Cardiac septum (tissue), 1 donor: Measurements from ENCODE around the gene SLC7A6. TPM values are rescaled to one million over a fixed set of nuclear protein-coding genes. Genes with fewer than 3 reads are reported as not detected.

Experiments used
- DNase-seq: peaks from one replicate; pipeline ENCODE4 v3.0.0-alpha.2; 2020; ENCODE audit warnings: low spot score
- intact Hi-C: fragments of 100-400 bp; cut with DNase I; formaldehyde crosslinking; loops from one replicate; pipeline ENCODE4 v1.14.0; 2022
- total RNA-seq: library from RNA; stranded (reverse); fragmentation: NEBNext Ultra II Directional; extraction: Animal tissue kit (Norgen Biotek cat#: 25700); gene quantifications from one replicate; pipeline ENCODE4 v1.2.1, GENCODE V29; 2021
- donor health status: DM: no; HTN: no; CAD: no.

Gene SLC7A6
- total RNA-seq, 1 donor from 2014 or later, result 42.4 TPM

DNA sequence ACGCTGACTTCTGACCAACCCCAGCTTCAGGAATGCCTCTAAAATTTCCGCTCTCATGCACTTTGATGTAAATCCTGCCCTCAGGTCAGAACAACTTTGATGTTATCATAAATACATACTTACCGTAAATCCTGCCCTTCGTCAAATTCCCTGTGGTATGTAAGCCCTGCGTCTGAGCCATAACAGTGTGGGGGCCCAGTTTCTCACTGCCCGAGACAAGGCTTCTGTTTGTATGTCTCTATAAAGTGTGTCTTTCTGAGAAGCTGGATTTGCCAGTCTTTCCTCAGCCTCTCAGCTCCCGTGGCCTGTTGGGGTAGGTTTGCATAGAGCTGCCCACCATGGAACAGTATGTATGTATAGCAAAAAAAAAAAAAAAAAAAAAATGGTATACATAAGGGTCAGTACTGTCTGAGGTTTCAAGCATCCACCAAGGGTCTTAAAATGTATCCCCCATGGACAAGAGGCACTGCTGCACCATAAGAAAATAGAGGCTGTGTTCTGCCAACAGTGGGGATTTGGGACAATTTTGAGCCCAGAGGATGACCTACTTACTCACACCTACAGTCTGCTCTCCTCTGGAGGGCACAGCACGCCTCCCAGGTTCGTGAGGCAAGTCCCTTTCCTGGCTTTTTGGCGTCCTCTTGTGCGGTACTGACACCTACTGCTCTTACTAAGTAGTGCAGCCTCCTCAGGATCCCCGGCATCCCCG is 64.0 kb downstream of the SLC7A6 start:
- DNase-seq, result peak; percentile 91
- intact Hi-C loops, result loop anchor here (1.0 to 2.0 kb wide), 2 partner anchors 68 to 88 kb away; no protein-coding TSS in a partner anchor

DNA sequence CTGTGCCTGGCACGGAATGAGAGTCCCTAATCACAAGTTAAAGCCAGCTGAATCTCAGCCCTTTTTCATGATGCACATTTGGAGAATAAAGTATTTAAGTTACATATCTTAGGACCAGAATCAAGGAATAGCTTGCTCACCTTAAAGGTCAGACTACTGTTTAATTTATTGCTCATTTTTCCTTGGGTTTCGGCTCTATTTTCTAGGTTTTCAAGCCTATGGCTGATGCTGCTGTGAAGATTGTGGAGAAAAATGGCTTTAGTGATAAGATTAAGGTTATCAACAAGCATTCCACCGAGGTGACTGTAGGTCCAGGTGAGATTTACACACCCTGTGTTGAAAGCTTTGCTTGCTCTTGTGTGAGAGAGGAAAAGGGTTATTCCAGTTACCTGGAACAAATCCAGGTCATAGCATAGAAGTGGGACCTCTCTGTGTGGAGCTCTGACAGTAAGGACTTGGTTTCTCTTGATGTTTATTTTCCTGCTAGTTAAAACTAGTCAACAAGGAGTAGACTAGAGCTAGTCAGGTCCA is 64.6 kb downstream of the SLC7A6 start:
- no peak for DNase-seq
- intact Hi-C loops, result loop anchor here (1.0 to 2.0 kb wide), 2 partner anchors 68 to 89 kb away; no protein-coding TSS in a partner anchor

DNA sequence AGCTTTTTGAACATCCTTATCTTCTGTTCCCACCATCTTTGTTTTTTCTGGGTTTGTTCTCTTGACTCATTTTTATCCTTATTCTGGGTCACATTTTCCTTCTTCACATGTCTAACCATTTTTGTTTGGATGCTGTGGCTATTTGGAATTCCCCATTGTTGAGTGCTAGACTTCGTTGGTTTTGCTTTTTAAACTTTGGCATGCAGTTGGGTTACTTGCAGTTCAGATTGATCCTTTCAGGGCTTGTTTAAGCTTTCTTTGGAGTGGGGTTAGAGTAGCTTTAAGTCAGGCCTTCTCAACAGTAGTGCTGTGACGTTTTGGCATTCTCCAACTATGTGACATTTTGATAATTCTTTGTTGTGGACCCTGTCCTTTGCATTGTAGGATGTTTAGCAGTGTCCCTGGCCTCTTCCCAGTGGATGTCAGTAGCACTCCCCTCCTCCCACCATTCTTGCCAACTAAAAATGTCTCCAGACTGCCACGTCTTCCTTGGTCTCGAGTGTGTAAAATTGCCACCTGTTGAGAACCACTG is 67.6 kb downstream of the SLC7A6 start:
- DNase-seq, result no peak
- intact Hi-C loops, result no loop called here

DNA sequence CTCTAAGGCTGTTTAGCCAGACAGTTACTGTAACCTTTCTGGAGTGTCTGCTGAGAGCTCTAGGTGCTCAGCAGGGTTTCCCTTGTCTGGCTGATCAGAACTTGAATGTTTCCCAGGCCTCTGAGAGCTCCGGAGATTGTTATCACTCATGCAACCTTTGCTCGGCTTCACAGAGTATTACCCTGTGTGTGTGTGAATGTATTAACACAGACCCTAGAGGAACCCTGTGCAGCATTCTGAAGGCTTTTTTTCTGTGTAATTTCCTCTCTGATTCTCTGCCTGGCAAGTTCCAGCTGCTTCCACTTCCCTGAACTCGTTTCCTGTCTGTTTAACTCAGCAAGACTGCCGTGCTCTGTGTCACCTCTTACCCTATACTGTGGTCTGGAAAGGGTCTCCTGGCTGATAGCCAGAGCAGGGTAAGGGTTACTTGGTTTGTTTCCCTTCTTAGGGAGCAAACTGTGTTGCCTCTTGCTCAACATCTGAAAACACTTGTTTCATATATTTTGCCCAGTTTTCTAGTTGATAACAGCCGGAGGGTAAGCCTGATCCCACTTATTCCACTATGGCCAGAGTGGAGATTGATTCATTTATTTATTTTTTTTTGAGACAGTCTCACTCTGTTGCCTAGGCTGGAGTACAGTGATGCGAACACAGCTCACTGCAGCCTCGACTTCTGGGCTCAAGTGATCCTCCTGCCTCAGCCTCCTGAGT is 68.2 kb downstream of the SLC7A6 start:
- intact Hi-C loops, result no loop called here
- no peak for DNase-seq

DNA sequence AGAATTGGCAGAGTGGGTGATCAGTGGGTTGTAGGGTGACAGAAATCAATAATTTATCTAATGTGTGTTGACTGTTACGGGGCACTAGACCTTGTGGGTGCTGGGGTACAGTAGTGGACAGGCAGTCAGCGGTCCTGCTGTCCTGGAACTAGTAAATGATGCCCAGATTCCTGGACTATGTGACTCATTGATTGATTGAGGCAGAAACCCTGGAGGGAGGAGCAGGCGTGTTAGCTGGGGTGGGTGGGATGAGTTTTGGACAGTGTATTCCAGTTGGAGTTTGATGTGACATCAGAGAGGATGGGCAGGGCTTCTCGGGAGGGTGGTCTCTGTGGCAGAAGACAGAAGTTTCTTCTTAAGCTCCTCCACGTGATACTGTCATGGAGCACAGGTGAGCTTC is 70.8 kb downstream of the SLC7A6 start:
- intact Hi-C loops, result no loop called here
- DNase-seq, result no peak

DNA sequence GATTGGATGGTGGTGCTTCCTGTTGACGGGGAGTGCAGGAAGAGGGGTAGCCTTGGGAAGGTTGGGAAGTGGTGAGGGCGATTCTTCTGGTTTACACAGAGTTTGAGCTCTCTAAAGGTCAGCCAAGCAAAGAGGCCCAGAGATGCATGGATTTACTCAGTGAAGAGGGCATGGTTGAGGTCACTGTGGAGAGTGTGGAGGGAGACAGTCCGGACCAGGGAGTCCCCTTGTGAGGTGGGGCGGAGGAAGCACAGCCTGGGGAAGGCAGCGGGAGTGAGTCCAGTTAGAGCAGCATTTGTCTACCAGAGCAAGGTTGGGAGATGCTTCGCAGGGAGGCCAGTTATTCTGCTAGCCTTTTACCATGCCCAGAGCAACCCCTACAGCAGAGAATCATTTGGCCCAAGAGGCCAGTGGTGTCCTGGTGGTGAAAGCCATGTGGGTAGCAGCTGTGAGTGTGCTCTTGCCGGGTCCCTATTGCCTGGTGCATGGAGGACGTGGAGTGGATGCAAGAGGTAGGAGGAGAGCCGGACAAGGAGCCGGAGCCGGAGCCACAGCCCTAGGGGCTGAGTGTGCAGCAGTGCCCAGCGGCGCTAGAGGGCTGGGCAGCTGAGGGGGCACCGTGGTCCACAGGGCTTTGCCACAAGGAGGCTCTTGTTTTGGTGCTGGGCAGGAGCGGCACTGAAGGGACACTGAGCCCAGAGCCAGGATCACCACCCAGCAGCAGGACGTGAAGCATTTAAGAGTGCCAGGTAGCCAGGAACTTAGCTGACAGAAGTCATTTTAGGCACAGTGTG is 74.2 kb downstream of the SLC7A6 start:
- intact Hi-C loops, result no loop called here
- no peak for DNase-seq

DNA sequence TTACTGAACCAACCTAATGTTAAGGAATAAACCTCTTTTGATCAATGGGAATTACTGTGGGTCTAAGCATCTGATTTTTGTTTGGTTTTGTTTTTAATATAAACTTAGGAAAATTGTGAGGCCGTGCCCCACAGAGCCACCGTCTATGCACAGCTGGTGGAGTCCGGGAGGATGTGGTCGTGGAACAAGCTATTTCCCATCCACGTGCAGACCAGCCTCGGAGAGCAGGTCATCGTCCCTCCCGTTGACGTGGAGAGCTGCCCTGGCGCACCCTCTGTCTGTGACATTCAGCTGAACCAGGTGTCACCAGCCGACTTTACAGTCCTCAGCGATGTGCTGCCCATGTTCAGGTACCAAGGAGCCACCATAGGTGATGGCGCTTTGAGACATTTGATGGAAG is 74.9 kb downstream of the SLC7A6 start:
- intact Hi-C loops, result no loop called here
- DNase-seq, result no peak

DNA sequence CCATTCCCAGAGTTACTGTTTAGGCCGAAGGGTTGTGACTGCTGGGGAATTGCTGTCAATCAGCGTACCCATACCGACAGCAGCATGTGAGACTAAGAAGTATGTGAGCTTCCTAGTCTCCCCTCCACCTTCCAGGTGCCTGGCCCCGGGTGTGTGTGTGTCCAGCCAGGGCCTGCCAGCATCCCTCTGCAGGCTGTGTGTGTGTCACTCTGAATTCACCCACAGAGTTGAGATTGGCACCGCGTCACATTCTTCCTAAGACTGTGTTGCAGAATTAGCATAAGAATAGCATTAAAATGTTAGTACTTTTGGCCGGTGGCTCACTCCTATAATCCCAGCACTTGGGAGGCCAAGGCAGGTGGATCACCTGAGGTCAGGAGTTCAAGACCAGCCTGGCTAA is 78.3 kb downstream of the SLC7A6 start:
- no peak for DNase-seq
- intact Hi-C loops, result no loop called here

DNA sequence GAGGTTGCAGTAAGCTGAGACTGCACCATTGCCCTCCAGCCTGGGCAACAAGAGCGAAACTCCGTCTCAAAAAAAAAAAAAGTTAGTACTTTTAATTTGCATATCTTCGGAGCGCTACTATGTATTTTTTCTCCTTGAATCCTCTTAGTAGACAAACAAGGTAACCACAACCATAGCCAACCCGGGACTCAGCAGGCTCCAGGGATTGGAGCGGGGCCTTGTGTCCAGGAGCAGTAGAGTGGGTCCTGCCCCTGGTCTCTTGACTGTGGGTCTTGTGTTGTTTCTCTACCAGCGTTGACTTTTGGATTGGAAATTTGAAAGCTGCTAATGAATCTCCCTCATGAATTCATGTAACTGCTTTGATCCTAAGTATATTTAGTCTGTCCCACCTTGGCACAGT is 78.8 kb downstream of the SLC7A6 start:
- peak; percentile 54 for DNase-seq
- intact Hi-C loops, result no loop called here

DNA sequence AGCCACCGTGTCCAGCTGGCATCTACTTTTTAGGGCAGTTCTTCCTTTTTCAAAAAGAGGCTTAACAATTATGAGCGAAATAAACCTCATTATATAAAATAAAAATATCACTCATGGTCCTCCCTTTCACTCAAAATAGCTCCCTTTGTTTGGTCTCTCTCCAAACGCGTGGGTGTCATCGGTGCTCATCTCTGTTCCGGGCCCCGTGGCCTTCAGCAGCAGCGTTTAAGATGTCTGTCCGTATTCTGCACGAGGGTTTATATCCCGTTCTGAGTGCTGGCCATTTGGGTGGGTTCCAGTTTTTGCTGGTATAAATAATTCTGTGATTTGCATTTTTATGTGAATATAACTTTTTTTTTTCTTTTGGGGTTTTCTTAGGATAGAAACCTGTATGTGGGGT is 79.9 kb downstream of the SLC7A6 start:
- DNase-seq, result peak; percentile 6
- intact Hi-C loops, result no loop called here

DNA sequence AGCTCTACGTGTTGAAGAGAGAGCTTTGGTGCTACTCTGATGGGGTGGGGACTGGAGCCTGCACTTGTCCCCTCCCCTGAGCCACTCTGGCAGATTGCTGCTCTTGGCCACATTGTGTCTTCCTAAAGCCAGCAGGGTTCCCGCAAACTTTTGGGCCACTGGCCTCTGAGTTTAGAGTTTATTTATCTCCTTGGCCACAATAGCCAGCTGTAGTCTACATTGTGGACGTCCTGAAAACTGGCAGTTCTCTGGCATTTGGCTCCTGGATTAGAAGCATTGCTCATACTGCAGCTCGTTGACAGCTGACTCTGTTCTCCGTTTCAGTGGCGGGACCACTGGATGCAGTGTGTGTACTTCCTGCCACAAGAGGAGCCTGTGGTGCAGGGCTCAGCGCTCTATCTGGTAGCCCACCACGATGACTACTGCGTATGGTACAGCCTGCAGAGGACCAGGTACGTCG is 81.1 kb downstream of the SLC7A6 start:
- intact Hi-C loops, result no loop called here
- peak; percentile 3 for DNase-seq

DNA sequence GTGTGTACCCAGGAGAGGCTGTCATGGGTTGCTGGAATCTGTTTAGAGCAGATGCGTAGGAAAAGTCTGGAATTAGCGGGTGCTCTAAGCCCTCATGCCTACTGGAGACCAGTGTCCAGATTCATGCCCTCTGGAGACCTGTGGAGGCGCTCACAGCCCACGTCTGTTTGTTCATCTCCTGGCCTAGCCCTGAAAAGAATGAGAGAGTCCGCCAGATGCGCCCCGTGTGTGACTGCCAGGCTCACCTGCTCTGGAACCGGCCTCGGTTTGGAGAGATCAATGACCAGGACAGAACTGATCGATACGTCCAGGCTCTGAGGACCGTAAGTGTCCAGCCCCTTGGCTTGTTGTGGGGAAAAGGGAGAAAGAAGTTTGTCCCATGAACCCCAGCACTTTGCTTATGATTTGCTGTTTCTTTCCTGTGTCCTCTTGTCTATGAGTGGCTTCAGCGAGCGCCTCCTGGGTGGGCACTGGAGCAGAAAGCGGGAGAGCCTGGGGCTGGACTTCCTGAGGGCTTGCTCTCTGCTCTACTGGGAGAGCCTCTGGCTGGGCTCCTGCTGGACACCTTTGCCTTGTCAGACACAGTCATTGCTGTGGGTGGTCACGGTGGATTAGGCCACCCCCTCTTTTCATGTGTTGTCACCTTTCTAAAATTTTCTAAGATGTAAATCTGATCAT is 81.8 kb downstream of the SLC7A6 start:
- intact Hi-C loops, result no loop called here
- DNase-seq, result no peak

DNA sequence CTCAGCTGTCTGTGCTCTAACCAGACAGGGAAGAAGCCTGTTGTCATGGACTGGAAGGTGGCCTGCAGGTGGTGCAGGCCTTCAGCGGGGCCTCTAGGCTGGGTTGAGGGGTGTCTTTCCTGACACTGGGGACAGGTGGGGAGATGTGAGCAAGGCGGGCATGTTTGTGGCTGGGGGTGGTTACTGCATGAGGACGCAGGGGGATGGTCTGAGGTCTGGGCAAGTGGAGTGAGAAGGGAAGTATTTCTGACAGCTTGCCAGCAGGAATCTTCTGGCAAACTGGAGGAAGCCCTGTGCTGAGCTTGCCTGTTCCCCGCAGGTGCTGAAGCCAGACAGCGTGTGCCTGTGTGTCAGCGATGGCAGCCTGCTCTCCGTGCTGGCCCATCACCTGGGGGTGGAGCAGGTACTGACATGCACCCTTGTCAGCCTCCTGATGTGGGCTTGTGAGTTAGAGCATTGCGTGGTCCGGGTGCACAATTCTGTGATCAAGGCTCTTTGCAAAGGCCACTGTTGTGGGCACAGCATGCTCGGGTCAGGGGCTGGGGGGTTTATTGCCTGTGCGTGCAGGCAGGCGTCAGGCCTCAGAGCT is 82.7 kb downstream of the SLC7A6 start:
- intact Hi-C loops, result no loop called here
- no peak for DNase-seq

DNA sequence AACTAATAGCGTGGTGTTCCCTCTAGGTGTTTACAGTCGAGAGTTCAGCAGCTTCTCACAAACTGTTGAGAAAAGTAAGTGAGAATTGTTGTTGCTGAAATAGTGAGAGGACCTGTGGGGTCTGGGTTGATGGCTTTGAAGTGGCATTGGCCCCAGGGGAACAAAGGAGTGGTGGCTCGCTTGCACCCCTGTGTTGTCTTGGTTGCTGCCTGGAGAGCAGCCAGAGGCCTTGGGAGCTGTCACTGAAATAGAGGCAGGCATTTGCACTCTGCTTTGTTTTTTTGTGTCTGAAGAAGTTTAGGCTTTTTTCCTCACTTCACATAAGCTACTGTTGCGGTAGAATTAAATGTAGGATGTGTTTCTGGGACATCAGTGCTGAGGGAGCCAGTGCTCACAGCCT is 83.3 kb downstream of the SLC7A6 start:
- intact Hi-C loops, result no loop called here
- DNase-seq, result no peak

DNA sequence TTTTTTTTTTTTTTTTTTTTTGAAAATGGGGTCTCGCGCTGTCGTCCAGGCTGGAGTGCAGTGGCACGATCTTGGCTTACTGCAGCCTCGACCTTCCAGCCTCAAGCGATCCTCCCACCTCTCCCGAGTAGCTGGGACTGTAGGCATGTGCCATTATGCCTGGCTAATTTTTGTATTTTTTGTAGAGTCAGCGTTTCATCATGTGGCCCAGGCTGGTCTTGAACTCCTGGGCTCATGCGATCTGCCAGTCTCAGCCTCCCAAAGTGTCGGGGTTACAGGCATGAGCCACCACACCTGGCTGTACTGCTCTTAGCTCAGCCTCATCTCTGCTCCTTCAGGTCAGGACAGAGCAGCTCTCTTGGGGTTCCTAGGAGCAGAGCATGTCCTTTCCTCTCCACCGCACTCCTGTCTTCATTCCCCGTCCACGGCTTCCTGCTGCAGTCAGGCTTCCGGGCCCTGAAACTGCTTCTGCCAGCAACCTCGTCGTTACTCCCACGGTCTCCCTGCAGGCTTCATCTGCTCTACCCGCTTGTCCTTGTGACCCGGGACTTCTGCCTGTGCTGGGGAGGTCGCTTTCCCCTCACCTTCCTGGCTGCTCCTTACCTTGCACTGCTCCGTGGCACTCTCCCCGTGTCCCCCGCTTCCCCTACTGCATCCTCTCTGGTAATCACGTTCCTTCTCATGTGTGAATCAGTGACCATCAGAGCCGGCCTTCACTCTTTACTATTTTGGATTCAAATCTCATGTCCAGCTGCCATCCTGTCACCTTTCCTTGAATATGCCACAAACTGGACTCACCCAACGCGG is 84.5 kb downstream of the SLC7A6 start:
- no peak for DNase-seq
- intact Hi-C loops, result no loop called here

DNA sequence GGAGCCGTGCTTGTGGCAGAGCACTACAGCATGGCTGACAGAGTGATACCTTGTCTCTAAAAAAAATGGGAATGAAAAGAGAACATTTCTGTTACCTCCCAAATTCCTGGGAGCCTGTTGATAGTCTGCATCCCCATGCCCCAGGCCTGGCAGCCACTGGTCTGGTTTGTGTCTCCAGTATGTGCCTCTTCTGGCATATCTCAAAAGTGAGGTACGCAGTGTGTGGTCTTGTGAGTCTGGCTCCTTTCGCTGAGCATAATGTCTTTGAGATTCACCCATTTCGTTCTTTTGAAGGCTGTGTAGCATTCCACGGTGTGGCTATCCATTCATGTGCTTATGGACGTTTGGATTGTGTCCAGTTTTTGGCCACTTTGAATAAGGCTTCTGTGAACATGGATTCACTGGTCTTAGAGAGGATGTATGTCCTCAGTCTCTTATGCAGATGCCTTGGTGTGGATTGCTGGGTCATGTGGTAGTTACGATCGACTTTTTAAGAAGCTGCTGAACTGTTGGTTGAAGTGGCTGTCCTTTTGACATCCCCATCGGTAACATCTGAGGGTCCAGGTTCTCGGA is 85.6 kb downstream of the SLC7A6 start:
- no peak for DNase-seq
- intact Hi-C loops, result no loop called here

DNA sequence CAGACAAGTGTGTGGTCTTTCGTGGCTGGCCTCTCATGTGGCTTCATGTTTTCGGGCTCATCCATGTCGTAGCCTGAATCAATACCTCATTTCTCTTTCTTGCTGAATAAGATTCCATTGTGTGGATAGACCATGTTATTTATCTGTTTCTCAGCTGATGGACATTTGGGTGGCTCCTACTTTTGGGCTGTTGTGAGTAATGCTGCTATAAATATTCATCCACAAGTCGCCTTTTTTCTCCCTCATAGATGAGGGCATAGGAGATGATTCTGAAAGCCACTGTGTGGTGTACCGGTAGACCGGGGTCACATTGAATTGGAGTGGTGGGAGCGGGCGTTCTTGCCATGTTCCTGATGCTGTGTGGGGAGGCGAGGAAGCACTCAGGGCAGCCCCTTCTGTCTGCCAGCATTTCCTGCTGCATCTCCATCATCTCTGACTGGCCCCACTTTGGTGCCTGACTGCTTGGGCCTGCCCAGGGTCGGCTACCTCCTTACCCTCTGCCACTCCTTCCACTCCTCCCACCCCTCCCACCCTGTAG is 86.6 kb downstream of the SLC7A6 start:
- intact Hi-C loops, result no loop called here

More for the DNA sequence above, 86.6 kb downstream of the SLC7A6 start:
- no peak for DNase-seq
